ENCODE results near the gene SLC6A7. TPM values are rescaled to one million over a fixed set of nuclear protein-coding genes. Genes with fewer than 3 reads are reported as not detected.

Gene SLC6A7
- total RNA-seq, 1 donor, result not detected

DNA sequence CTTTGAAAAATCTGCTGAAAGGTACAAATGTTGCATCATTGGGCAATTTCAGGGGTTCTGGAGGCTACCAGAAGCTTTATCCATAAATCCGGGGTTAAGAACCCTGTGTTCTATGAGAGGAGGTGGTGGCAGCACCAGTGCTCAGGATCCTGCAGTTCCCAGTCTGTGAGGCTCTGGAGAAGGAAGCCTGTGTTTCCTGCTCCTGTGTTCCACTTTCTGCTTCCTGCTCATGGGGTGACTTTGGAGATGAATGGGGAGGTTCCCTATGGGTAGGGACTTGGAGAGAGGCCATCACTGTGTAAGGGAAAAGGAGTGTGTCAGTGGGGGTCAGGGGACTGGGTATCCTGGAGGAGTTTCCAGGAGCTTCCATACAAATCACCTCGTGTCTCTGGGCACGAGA is 21.0 kb upstream of the SLC6A7 start:
- peaks cover 3% of the 10 kb centered on the region for H3K4me1 ChIP-seq (ENCODE audit: insufficient read depth, low read length)
- H3K4me2 ChIP-seq (ENCODE audit: insufficient read depth, low read length), result no peak overlapping the region
- H3K4me3 ChIP-seq (ENCODE audit: insufficient read depth, low read length), result no peak overlapping the region
- H3K79me2 ChIP-seq (ENCODE audit: insufficient read depth, low read length), result no peaks in the 10 kb centered on the region
- H2AFZ ChIP-seq (ENCODE audit: low read length), result no peak overlapping the region
- DNase-seq (ENCODE audit: insufficient read length, low spot score, missing footprints), result no peak
- no peak overlapping the region for H3K27ac ChIP-seq (ENCODE audit: low read depth, low read length)
- no peaks in the 10 kb centered on the region for H3K9me3 ChIP-seq (ENCODE audit: low read depth, low read length)
- H3K27me3 ChIP-seq (ENCODE audit: insufficient read depth, low read length), result no peaks in the 10 kb centered on the region
- no peaks in the 10 kb centered on the region for H3K36me3 ChIP-seq (ENCODE audit: insufficient read depth, low read length)
- H4K20me1 ChIP-seq (ENCODE audit: insufficient read depth, low read length), result no peaks in the 10 kb centered on the region
- TF ChIP-seq, protein P1, sequence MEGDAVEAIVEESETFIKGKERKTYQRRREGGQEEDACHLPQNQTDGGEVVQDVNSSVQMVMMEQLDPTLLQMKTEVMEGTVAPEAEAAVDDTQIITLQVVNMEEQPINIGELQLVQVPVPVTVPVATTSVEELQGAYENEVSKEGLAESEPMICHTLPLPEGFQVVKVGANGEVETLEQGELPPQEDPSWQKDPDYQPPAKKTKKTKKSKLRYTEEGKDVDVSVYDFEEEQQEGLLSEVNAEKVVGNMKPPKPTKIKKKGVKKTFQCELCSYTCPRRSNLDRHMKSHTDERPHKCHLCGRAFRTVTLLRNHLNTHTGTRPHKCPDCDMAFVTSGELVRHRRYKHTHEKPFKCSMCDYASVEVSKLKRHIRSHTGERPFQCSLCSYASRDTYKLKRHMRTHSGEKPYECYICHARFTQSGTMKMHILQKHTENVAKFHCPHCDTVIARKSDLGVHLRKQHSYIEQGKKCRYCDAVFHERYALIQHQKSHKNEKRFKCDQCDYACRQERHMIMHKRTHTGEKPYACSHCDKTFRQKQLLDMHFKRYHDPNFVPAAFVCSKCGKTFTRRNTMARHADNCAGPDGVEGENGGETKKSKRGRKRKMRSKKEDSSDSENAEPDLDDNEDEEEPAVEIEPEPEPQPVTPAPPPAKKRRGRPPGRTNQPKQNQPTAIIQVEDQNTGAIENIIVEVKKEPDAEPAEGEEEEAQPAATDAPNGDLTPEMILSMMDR (IDR thresholded peaks at IDR 0.05; ENCODE audit: extremely low read depth, low read depth, low read length), result no peak

DNA sequence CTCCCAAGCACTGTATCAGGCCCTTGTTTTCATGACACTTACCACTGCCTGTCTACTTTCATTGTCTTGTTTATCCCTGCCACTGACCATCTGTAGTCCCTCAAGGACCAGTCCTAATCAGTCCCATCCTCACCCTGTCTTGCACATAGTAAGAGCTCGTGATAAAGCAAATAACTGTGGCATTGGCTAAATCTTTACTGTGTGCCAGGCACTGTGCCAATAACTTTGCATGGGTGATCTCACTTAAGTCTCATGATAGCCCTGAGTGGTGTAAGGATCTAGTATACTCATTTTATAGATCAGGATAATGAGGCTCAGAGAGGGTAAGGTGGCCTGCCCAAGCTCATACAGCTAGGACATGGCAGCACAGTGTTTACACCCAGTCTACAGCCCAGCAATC is 17.7 kb upstream of the SLC6A7 start:
- Histone ChIP-seq H3K27me3 (ENCODE audit: insufficient read depth, low read length) (no peaks in the 10 kb centered on the region), H3K9me3 (ENCODE audit: low read depth, low read length) (no peaks in the 10 kb centered on the region), H3K4me1 (ENCODE audit: insufficient read depth, low read length) (no peaks in the 10 kb centered on the region), H3K27ac (ENCODE audit: low read depth, low read length) (no peak overlapping the region), H2AFZ (ENCODE audit: low read length) (no peak overlapping the region), H3K4me2 (ENCODE audit: insufficient read depth, low read length) (no peak overlapping the region), H3K36me3 (ENCODE audit: insufficient read depth, low read length) (no peaks in the 10 kb centered on the region), H3K4me3 (ENCODE audit: insufficient read depth, low read length) (no peak overlapping the region), H3K79me2 (ENCODE audit: insufficient read depth, low read length) (no peaks in the 10 kb centered on the region), H4K20me1 (ENCODE audit: insufficient read depth, low read length) (no peaks in the 10 kb centered on the region)
- TF ChIP-seq, protein P1 (IDR thresholded peaks at IDR 0.05; ENCODE audit: extremely low read depth, low read depth, low read length), result no peak
- DNase-seq (ENCODE audit: insufficient read length, low spot score, missing footprints), result no peak

DNA sequence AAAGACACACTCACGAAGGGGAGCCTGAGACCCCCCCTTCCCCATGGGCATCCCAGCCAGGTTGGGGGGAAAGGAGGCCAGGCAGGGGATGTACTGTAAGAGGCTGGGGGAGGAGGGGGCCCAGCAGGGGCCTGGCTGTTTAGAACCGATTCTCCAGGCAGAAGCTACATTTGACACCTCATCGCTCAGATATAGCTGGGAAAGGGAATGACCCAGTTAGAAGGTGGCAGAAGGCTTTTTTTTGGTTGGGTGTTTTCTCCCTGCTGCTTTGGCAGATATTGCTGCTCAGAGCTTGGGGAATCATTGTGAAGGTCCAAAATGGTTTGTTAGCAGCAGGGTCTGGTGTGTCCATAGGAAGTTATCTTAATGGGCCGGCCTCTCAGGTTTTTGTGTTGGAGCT is 17.3 kb upstream of the SLC6A7 start:
- Histone ChIP-seq H3K27me3 (ENCODE audit: insufficient read depth, low read length) (no peaks in the 10 kb centered on the region), H3K36me3 (ENCODE audit: insufficient read depth, low read length) (no peaks in the 10 kb centered on the region), H3K9me3 (ENCODE audit: low read depth, low read length) (no peaks in the 10 kb centered on the region), H3K4me3 (ENCODE audit: insufficient read depth, low read length) (no peak overlapping the region), H3K27ac (ENCODE audit: low read depth, low read length) (no peak overlapping the region), H3K4me2 (ENCODE audit: insufficient read depth, low read length) (no peak overlapping the region), H4K20me1 (ENCODE audit: insufficient read depth, low read length) (no peaks in the 10 kb centered on the region), H2AFZ (ENCODE audit: low read length) (no peak overlapping the region), H3K79me2 (ENCODE audit: insufficient read depth, low read length) (no peaks in the 10 kb centered on the region), H3K4me1 (ENCODE audit: insufficient read depth, low read length) (no peaks in the 10 kb centered on the region)
- TF ChIP-seq, protein P1 (IDR thresholded peaks at IDR 0.05; ENCODE audit: extremely low read depth, low read depth, low read length), result no peak
- no peak for DNase-seq (ENCODE audit: insufficient read length, low spot score, missing footprints)

DNA sequence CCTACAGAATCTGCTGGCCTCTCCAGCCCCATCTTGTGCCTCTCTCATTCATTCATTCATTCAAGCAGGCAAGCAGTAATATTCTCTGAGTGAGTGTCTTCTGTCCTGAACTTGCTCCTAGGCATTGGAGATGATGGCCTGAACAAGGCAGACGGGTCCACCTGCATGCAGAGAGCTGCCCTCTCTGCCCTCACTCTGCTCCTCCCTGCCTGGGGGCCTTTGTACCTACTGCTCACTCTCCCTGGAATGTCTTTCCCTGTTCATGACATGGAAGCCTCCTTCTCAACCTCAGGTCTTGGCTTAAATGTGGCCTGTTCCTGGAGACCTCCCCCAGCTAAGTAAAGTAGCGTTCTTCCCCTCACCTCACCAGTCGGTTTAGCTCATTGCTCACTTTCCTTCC is 16.7 kb upstream of the SLC6A7 start:
- Histone ChIP-seq H3K36me3 (ENCODE audit: insufficient read depth, low read length) (no peaks in the 10 kb centered on the region), H3K9me3 (ENCODE audit: low read depth, low read length) (no peaks in the 10 kb centered on the region), H3K4me2 (ENCODE audit: insufficient read depth, low read length) (no peak overlapping the region), H4K20me1 (ENCODE audit: insufficient read depth, low read length) (no peaks in the 10 kb centered on the region), H3K79me2 (ENCODE audit: insufficient read depth, low read length) (no peaks in the 10 kb centered on the region), H3K27ac (ENCODE audit: low read depth, low read length) (no peak overlapping the region), H3K27me3 (ENCODE audit: insufficient read depth, low read length) (no peaks in the 10 kb centered on the region), H3K4me3 (ENCODE audit: insufficient read depth, low read length) (no peak overlapping the region), H2AFZ (ENCODE audit: low read length) (no peak overlapping the region), H3K4me1 (ENCODE audit: insufficient read depth, low read length) (no peaks in the 10 kb centered on the region)
- DNase-seq (ENCODE audit: insufficient read length, low spot score, missing footprints), result no peak
- TF ChIP-seq, protein P1 (IDR thresholded peaks at IDR 0.05; ENCODE audit: extremely low read depth, low read depth, low read length), result no peak
